H1 (cell line): ENCODE results near the gene FBXO46. TPM values are rescaled to one million over a fixed set of nuclear protein-coding genes. Genes with fewer than 3 reads are reported as not detected.

Experiments
- CTCF ChIA-PET: fragments of 300-600 bp; sonication (Branson Sonifier 250); formaldehyde crosslinking; loops from one replicate; lab custom pipeline; 2021; ENCODE audit not compliant: partially characterized antibody; lab: Charles Lee
- POLR2A ChIA-PET: fragments of 300-600 bp; sonication (Branson Sonifier 250); formaldehyde crosslinking; loops from one replicate; lab custom pipeline; 2021; ENCODE audit warnings: inconsistent platforms; ENCODE audit not compliant: partially characterized antibody; lab: Charles Lee
- DNase-seq, 2 experiments: peaks; one replicate each; pipeline versions ENCODE4 v3.0.0 to v3.0.0-alpha.2; 2010 to 2022; ENCODE audit warnings: low spot score in 2 of 2, low read depth in 1 of 2, mixed read lengths in 1 of 2
- FAIRE-seq: peaks from 2 replicates; lab custom pipeline; 2011; peaks lifted over from hg19 to GRCh38; lab: Jason Lieb, UNC
- H2AFZ ChIP-seq: 2 replicates; pipeline ENCODE4 v1.8.1; 2012; ENCODE audit warnings: low read length, inconsistent platforms
- H2AK5ac ChIP-seq: 2 replicates; pipeline ENCODE4 v1.6.1; 2013; ENCODE audit warnings: low read depth, low read length
- H2BK120ac ChIP-seq: replicated peaks from 2 replicates; pipeline ENCODE3; 2013; ENCODE audit warnings: low read depth, low read length, inconsistent platforms
- H2BK12ac ChIP-seq: 2 replicates; pipeline ENCODE4 v1.6.1; 2013; ENCODE audit warnings: low read depth, low read length
- H2BK15ac ChIP-seq: 2 replicates; pipeline ENCODE4 v1.6.1; 2013; ENCODE audit warnings: low read length
- H2BK20ac ChIP-seq: 2 replicates; pipeline ENCODE4 v1.6.1; 2013; ENCODE audit warnings: low read length
- H2BK5ac ChIP-seq: 2 replicates; pipeline ENCODE4 v1.6.1; 2013; ENCODE audit warnings: low read depth, low read length
- H3K14ac ChIP-seq: 2 replicates; pipeline ENCODE4 v1.6.1; 2013; ENCODE audit warnings: inconsistent platforms; ENCODE audit not compliant: insufficient read length
- H3K18ac ChIP-seq: 2 replicates; pipeline ENCODE4 v1.6.1; 2013; ENCODE audit warnings: low read length; ENCODE audit errors: extremely low read depth
- H3K23ac ChIP-seq: 2 replicates; pipeline ENCODE4 v1.6.1; 2013; ENCODE audit warnings: inconsistent platforms; ENCODE audit not compliant: insufficient read length
- H3K23me2 ChIP-seq: 2 replicates; pipeline ENCODE4 v1.6.1; 2013; ENCODE audit warnings: low read depth, low read length
- H3K27ac ChIP-seq: 2 replicates; pipeline ENCODE4 v1.6.1; 2011; ENCODE audit warnings: low read depth, low read length, inconsistent platforms
- H3K27me3 ChIP-seq, 4 experiments: replicated peaks in 1 of 4; 1 replicate in 1 of 4; 2 replicates in 3 of 4; pipeline versions ENCODE4 v1.6.1 to v1.8.1; 2011 to 2013; ENCODE audit warnings: low read length in 3 of 4, mild to moderate bottlenecking in 3 of 4, inconsistent platforms in 2 of 4, mixed read lengths in 2 of 4, moderate library complexity in 1 of 4; ENCODE audit not compliant: control insufficient read depth in 3 of 4, insufficient read depth in 3 of 4; ENCODE audit errors: extremely low read depth in 1 of 4
- H3K36me3 ChIP-seq, 4 experiments: 2 replicates each; pipeline versions ENCODE4 v1.6.1 to v1.8.1; 2011 to 2013; ENCODE audit warnings: mild to moderate bottlenecking in 4 of 4, low read length in 3 of 4, moderate library complexity in 2 of 4, control low read depth in 1 of 4, inconsistent platforms in 1 of 4; ENCODE audit not compliant: insufficient read depth in 4 of 4, control insufficient read depth in 2 of 4
- H3K4ac ChIP-seq: replicated peaks from 2 replicates; pipeline ENCODE3; 2013; ENCODE audit warnings: low read length, low read depth, mixed read lengths, inconsistent platforms; ENCODE audit not compliant: insufficient read length
- H3K4me1 ChIP-seq, 4 experiments: replicated peaks in 1 of 4; 1 replicate in 1 of 4; 2 replicates in 3 of 4; pipeline versions ENCODE4 v1.6.1 to v1.8.1; 2011 to 2013; ENCODE audit warnings: low read length in 3 of 4, inconsistent platforms in 2 of 4, mixed read lengths in 1 of 4; ENCODE audit not compliant: insufficient read depth in 4 of 4, control insufficient read depth in 3 of 4
- H3K4me2 ChIP-seq, 2 experiments: 2 replicates each; pipeline versions ENCODE4 v1.6.1 to v1.8.1; 2011 to 2013; ENCODE audit warnings: low read depth in 2 of 2, low read length in 2 of 2, control low read depth in 1 of 2, inconsistent platforms in 1 of 2, mild to moderate bottlenecking in 1 of 2; ENCODE audit not compliant: insufficient read depth in 1 of 2
- H3K4me3 ChIP-seq, 4 experiments: fragments of 200-600, 300-600 bp in 1 of 4; sonication (generic), shearing (Covaris generic), sonication (Bioruptor Twin) in 1 of 4; 2 replicates each; pipeline versions ENCODE4 v1.5.1 to v1.8.1; 2011 to 2016; ENCODE audit warnings: low read length in 4 of 4, low read depth in 3 of 4, control low read depth in 2 of 4, inconsistent platforms in 2 of 4, mild to moderate bottlenecking in 2 of 4, mixed read lengths in 1 of 4, moderate library complexity in 1 of 4; ENCODE audit not compliant: insufficient read depth in 2 of 4; ENCODE audit errors: extremely low read depth in 1 of 4
- H3K56ac ChIP-seq: replicated peaks from 2 replicates; pipeline ENCODE3; 2013; ENCODE audit warnings: low read depth, mild to moderate bottlenecking, mixed read lengths, low read length, inconsistent platforms; ENCODE audit not compliant: insufficient read length
- H3K79me1 ChIP-seq: 2 replicates; pipeline ENCODE4 v1.6.1; 2013; ENCODE audit warnings: low read depth, low read length, control low read depth
- H3K79me2 ChIP-seq, 2 experiments: 2 replicates each; pipeline versions ENCODE4 v1.6.1 to v1.8.1; 2012 to 2013; ENCODE audit warnings: low read length in 2 of 2, mild to moderate bottlenecking in 2 of 2, inconsistent platforms in 1 of 2; ENCODE audit not compliant: insufficient read depth in 2 of 2, control insufficient read depth in 1 of 2
- H3K9ac ChIP-seq, 4 experiments: replicated peaks in 1 of 4; 1 replicate in 1 of 4; 2 replicates in 3 of 4; pipeline versions ENCODE4 v1.6.1 to v1.8.1; 2011 to 2013; ENCODE audit warnings: low read depth in 3 of 4, low read length in 3 of 4, control low read depth in 2 of 4, mild to moderate bottlenecking in 2 of 4, moderate library complexity in 2 of 4, inconsistent platforms in 1 of 4; ENCODE audit errors: extremely low read depth in 1 of 4
- H3K9me3 ChIP-seq, 2 experiments: 2 replicates each; pipeline versions ENCODE4 v1.6.1 to v1.8.1; 2012 to 2013; ENCODE audit warnings: mild to moderate bottlenecking in 2 of 2, moderate library complexity in 2 of 2, control low read depth in 1 of 2, inconsistent platforms in 1 of 2, low read depth in 1 of 2, low read length in 1 of 2, mixed read lengths in 1 of 2; ENCODE audit not compliant: insufficient read depth in 2 of 2
- H4K20me1 ChIP-seq, 2 experiments: replicated peaks in 1 of 2; 2 replicates each; pipeline versions ENCODE3 to v1.8.1; 2011 to 2013; ENCODE audit warnings: inconsistent platforms in 2 of 2, low read length in 2 of 2, mild to moderate bottlenecking in 1 of 2; ENCODE audit not compliant: insufficient read depth in 2 of 2, control insufficient read depth in 1 of 2
- H4K5ac ChIP-seq: 2 replicates; pipeline ENCODE4 v1.6.1; 2013; ENCODE audit warnings: low read length, low read depth, mixed read lengths, inconsistent platforms; ENCODE audit not compliant: insufficient read length
- H4K8ac ChIP-seq: 2 replicates; pipeline ENCODE4 v1.8.0; 2013; ENCODE audit warnings: mild to moderate bottlenecking, moderate library complexity, low read length, inconsistent platforms; ENCODE audit not compliant: insufficient read depth; ENCODE audit errors: extremely low read depth
- H4K91ac ChIP-seq: replicated peaks from 2 replicates; pipeline ENCODE3; 2013; ENCODE audit warnings: low read length, mixed read lengths, inconsistent platforms; ENCODE audit not compliant: insufficient read length
- MAFK ChIP-seq: IDR thresholded peaks from 2 replicates; pipeline ENCODE4 v1.6.1; 2012; ENCODE audit warnings: low read depth, mild to moderate bottlenecking, improper control_type of control experiment, low read length
- NANOG ChIP-seq: IDR thresholded peaks from 2 replicates; pipeline ENCODE4 v1.6.1; 2011; ENCODE audit warnings: low read length, low read depth, mild to moderate bottlenecking, inconsistent platforms; ENCODE audit not compliant: insufficient read depth, poor library complexity, severe bottlenecking
- SP1 ChIP-seq: IDR thresholded peaks from 2 replicates; pipeline ENCODE4 v1.6.1; 2011; ENCODE audit warnings: low read depth, low read length
- TEAD4 ChIP-seq: IDR thresholded peaks from 2 replicates; pipeline ENCODE4 v1.6.1; 2012; ENCODE audit warnings: low read depth, low read length, inconsistent platforms, mixed read lengths
- WGBS, 2 experiments: shearing (Covaris generic) in 1 of 2; methylation state at CpG; one replicate each; pipeline versions ENCODE4 v1.1.6 to v1.1.7; 2013 to 2015; ENCODE audit warnings: low lambda C conversion rate in 2 of 2, mixed read lengths in 2 of 2, inconsistent platforms in 1 of 2, low coverage in 1 of 2, missing lambda C conversion rate in 1 of 2; ENCODE audit not compliant: insufficient replicate concordance in 2 of 2, insufficient coverage in 1 of 2, insufficient read length in 1 of 2; ENCODE audit errors: extremely low coverage in 1 of 2, missing lambda C conversion rate in 1 of 2; 5-methylcytosine and 5-hydroxymethylcytosine counted together
- polyA plus RNA-seq, 7 experiments: library from polyadenylated mRNA; depleted of rRNA in 3 of 7; stranded (reverse) in 5 of 7; unstranded in 2 of 7; fragments of >200 nt in 5 of 7; fragments of 200-250 nt in 2 of 7; gene quantifications; 1 replicate in 5 of 7; 2 replicates in 1 of 7; 4 replicates in 1 of 7; pipeline versions ENCODE4 v1.2.1 to v1.2.3, GENCODE V29; 2011 to 2013; ENCODE audit warnings: missing spikeins in 2 of 7, mixed read lengths in 2 of 7
- total RNA-seq: library from RNA; stranded (reverse); fragmentation: NEBNext Ultra II Directional; extraction: Animal tissue kit (Norgen Biotek cat#: 25700); gene quantifications from 2 replicates; pipeline ENCODE4 v1.2.1, GENCODE V29; 2021
- TF ChIP-seq, protein P1 (sequence below), 3 experiments: IDR thresholded peaks; 1 replicate in 2 of 3; 2 replicates in 1 of 3; pipeline versions ENCODE4 v1.5.1 to v1.6.1; 2011; ENCODE audit warnings: low read length in 3 of 3, mild to moderate bottlenecking in 3 of 3, inconsistent platforms in 2 of 3, low read depth in 1 of 3, moderate library complexity in 1 of 3; ENCODE audit not compliant: insufficient read depth in 1 of 3; ENCODE audit errors: control extremely low read depth in 1 of 3

FBXO46 gene
- total and polyA plus RNA-seq, 2 of the 8 experiments (the other 6 are each of a cell fraction or from before 2014, with no cell fraction given): 11.2 to 38.9 TPM

DNA sequence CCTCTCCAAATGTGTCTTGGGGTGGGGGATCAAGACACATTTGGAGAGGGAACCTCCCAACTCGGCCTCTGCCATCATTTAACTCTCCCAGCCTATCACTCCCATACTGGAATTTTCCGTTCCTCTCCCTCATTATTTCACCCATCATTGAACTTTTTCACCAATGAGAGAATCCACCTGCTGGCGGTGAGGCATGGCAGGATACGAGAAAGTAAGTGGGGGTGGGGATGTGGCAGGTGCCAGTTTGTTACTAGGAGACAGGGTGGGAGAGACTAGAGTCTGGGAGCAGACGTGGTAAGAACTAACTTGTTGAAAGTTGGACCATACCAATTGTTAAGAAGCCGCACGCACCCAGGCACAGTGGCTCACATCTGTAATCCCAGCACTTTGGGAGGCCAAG is 55.8 kb downstream of the FBXO46 start:
- Histone ChIP-seq H3K4me2 (no peak overlapping the region), H4K91ac (no peak overlapping the region), H3K4ac (no peak overlapping the region), H4K20me1 (no peaks in the 10 kb centered on the region), H3K27ac (no peak overlapping the region), H2AFZ (no peak overlapping the region), H4K8ac (no peak overlapping the region), H3K9me3 (no peaks in the 10 kb centered on the region), H3K79me1 (no peaks in the 10 kb centered on the region), H2BK15ac (no peak overlapping the region), H3K36me3 (no peaks in the 10 kb centered on the region), H2BK12ac (no peak overlapping the region), H3K4me1 (peaks cover 0 to 9% (median 6%) of the 10 kb centered on the region in 4 experiments; a peak in 6 of 7 replicates), H4K5ac (no peak overlapping the region), H3K18ac (no peak overlapping the region), H3K14ac (no peak overlapping the region), H3K56ac (no peak overlapping the region), H3K23me2 (peaks cover 18% of the 10 kb centered on the region), H3K9ac (no peak overlapping the region), H3K27me3 (peaks cover 3 to 19% (median 9%) of the 10 kb centered on the region in 4 experiments; a peak in 6 of 7 replicates), H2BK5ac (no peak overlapping the region), H2BK20ac (no peak overlapping the region), H3K23ac (no peak overlapping the region), H2BK120ac (no peak overlapping the region), H3K4me3 (no peak overlapping the region), H2AK5ac (no peak overlapping the region), H3K79me2 (no peaks in the 10 kb centered on the region)
- no peak for DNase-seq
- FAIRE-seq: no peak
- WGBS, 2 experiments: 79% methylated on average over 7 of the region's 7 CpGs; no CpG with 5 or more reads in 1 of the 2 experiments
- ChIA-PET POLR2A (interaction anchor here (0.6 to 0.9 kb wide), 2 partner anchors 46 to 93 kb away, joined by 3 to 5 read pairs; no protein-coding TSS in a partner anchor), CTCF (interaction anchor here (0.7 to 1.2 kb wide), 2 partner anchors 32 to 253 kb away, joined by 5 to 7 read pairs; no protein-coding TSS in a partner anchor)
- TF ChIP-seq TEAD4 (no peak), SP1 (no peak), NANOG (no peak), MAFK (no peak)
- TF ChIP-seq, protein P1, sequence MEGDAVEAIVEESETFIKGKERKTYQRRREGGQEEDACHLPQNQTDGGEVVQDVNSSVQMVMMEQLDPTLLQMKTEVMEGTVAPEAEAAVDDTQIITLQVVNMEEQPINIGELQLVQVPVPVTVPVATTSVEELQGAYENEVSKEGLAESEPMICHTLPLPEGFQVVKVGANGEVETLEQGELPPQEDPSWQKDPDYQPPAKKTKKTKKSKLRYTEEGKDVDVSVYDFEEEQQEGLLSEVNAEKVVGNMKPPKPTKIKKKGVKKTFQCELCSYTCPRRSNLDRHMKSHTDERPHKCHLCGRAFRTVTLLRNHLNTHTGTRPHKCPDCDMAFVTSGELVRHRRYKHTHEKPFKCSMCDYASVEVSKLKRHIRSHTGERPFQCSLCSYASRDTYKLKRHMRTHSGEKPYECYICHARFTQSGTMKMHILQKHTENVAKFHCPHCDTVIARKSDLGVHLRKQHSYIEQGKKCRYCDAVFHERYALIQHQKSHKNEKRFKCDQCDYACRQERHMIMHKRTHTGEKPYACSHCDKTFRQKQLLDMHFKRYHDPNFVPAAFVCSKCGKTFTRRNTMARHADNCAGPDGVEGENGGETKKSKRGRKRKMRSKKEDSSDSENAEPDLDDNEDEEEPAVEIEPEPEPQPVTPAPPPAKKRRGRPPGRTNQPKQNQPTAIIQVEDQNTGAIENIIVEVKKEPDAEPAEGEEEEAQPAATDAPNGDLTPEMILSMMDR (IDR thresholded peaks at IDR 0.05; ENCODE audit: control extremely low read depth in 1 of 3, insufficient read depth in 1 of 3, low read depth in 1 of 3, low read length in 3 of 3): no peak
